H9 (cell line): ENCODE measurements around the gene GALNT16. TPM values are rescaled to one million over a fixed set of nuclear protein-coding genes. Genes with fewer than 3 reads are reported as not detected.
A peak's percentile ranks its signal among the peaks of the same experiment; 100 is the strongest.
"Not testable (repeated sequence)": the region's sequence is repeated elsewhere in the genome, so short reads cannot be mapped to it uniquely, and the experiment has no call there.

Experiments used
- DNase-seq: peaks from one replicate; pipeline ENCODE4 v3.0.0-alpha.2; 2017
- H2AFZ ChIP-seq: one replicate; pipeline ENCODE4 v1.6.1; 2013; ENCODE audit warnings: mild to moderate bottlenecking, low read length, control low read depth, moderate library complexity
- H2AK5ac ChIP-seq: 2 replicates; pipeline ENCODE4 v1.6.1; 2013; ENCODE audit warnings: low read length, control low read depth, mixed read lengths; ENCODE audit not compliant: insufficient read length
- H2BK120ac ChIP-seq: one replicate; pipeline ENCODE4 v1.6.1; 2013; ENCODE audit warnings: low read depth, mild to moderate bottlenecking, low read length, control low read depth, inconsistent platforms; ENCODE audit not compliant: poor library complexity, severe bottlenecking
- H2BK12ac ChIP-seq: 2 replicates; pipeline ENCODE4 v1.6.1; 2013; ENCODE audit warnings: low read length, control low read depth, mixed read lengths, low read depth; ENCODE audit not compliant: insufficient read length
- H2BK15ac ChIP-seq: 2 replicates; pipeline ENCODE4 v1.6.1; 2013; ENCODE audit warnings: low read depth, low read length, control low read depth
- H2BK20ac ChIP-seq: one replicate; pipeline ENCODE4 v1.6.1; 2013; ENCODE audit warnings: low read depth, mild to moderate bottlenecking, low read length, control low read depth, inconsistent platforms; ENCODE audit not compliant: poor library complexity, severe bottlenecking
- H2BK5ac ChIP-seq: 2 replicates; pipeline ENCODE4 v1.6.1; 2013; ENCODE audit warnings: low read length, control low read depth, mixed read lengths; ENCODE audit not compliant: insufficient read length
- H3K14ac ChIP-seq: 2 replicates; pipeline ENCODE4 v1.6.1; 2013; ENCODE audit warnings: low read length, control low read depth; ENCODE audit not compliant: insufficient read depth
- H3K18ac ChIP-seq: 2 replicates; pipeline ENCODE4 v1.6.1; 2013; ENCODE audit warnings: low read depth, mild to moderate bottlenecking, mixed read lengths, low read length, control low read depth; ENCODE audit not compliant: insufficient read length
- H3K23ac ChIP-seq: 2 replicates; pipeline ENCODE4 v1.6.1; 2013; ENCODE audit warnings: low read length, control low read depth, mixed read lengths, low read depth; ENCODE audit not compliant: insufficient read length
- H3K23me2 ChIP-seq: 2 replicates; pipeline ENCODE4 v1.6.1; 2013; ENCODE audit warnings: low read depth, mild to moderate bottlenecking, mixed read lengths, low read length, control low read depth; ENCODE audit not compliant: insufficient read length, poor library complexity, severe bottlenecking
- H3K27ac ChIP-seq: 2 replicates; pipeline ENCODE4 v1.5.1; 2013; ENCODE audit warnings: low read length, control low read depth, mixed read lengths, low read depth; ENCODE audit not compliant: insufficient read length
- H3K27me3 ChIP-seq: 2 replicates; pipeline ENCODE4 v1.6.1; 2013; ENCODE audit warnings: low read length, control low read depth, inconsistent platforms; ENCODE audit not compliant: insufficient read depth
- H3K4ac ChIP-seq: 2 replicates; pipeline ENCODE4 v1.6.1; 2013; ENCODE audit warnings: low read depth, mild to moderate bottlenecking, control low read depth, inconsistent platforms, low read length, moderate library complexity
- H3K4me1 ChIP-seq: 2 replicates; pipeline ENCODE4 v1.6.1; 2013; ENCODE audit warnings: low read length, control low read depth, inconsistent platforms; ENCODE audit not compliant: insufficient read depth
- H3K4me2 ChIP-seq: 2 replicates; pipeline ENCODE4 v1.6.1; 2013; ENCODE audit warnings: low read length, control low read depth, mixed read lengths; ENCODE audit not compliant: insufficient read length, insufficient read depth
- H3K56ac ChIP-seq: 2 replicates; pipeline ENCODE4 v1.6.1; 2013; ENCODE audit warnings: low read depth, mild to moderate bottlenecking, mixed read lengths, low read length, control low read depth; ENCODE audit not compliant: insufficient read length
- H3K79me1 ChIP-seq: 2 replicates; pipeline ENCODE4 v1.6.1; 2013; ENCODE audit warnings: low read depth, mild to moderate bottlenecking, moderate library complexity, low read length, control low read depth, inconsistent platforms; ENCODE audit not compliant: insufficient read depth, poor library complexity, severe bottlenecking
- H3K79me2 ChIP-seq: 2 replicates; pipeline ENCODE4 v1.6.1; 2013; ENCODE audit warnings: low read length, control low read depth, inconsistent platforms; ENCODE audit not compliant: insufficient read depth
- H3K9ac ChIP-seq: 2 replicates; pipeline ENCODE4 v1.6.1; 2013; ENCODE audit warnings: low read length, control low read depth, mixed read lengths; ENCODE audit not compliant: insufficient read length; ENCODE audit errors: extremely low read depth
- H3K9me3 ChIP-seq: one replicate; pipeline ENCODE4 v1.6.1; 2013; ENCODE audit warnings: low read depth, low read length, inconsistent platforms; ENCODE audit not compliant: control insufficient read depth
- H3T11ph ChIP-seq: one replicate; pipeline ENCODE4 v1.6.1; 2013; ENCODE audit warnings: mild to moderate bottlenecking, low read length, control low read depth, inconsistent platforms
- H4K20me1 ChIP-seq: one replicate; pipeline ENCODE4 v1.6.1; 2013; ENCODE audit not compliant: control insufficient read depth, insufficient read length, insufficient read depth
- H4K5ac ChIP-seq: 2 replicates; pipeline ENCODE4 v1.6.1; 2013; ENCODE audit warnings: low read depth, mild to moderate bottlenecking, mixed read lengths, low read length, control low read depth; ENCODE audit not compliant: insufficient read length
- H4K8ac ChIP-seq: replicated peaks from 2 replicates; pipeline ENCODE4 v1.6.1; 2013; ENCODE audit warnings: low read length, control low read depth, mixed read lengths, low read depth; ENCODE audit not compliant: insufficient read length
- H4K91ac ChIP-seq: 2 replicates; pipeline ENCODE4 v1.6.1; 2013; ENCODE audit warnings: low read depth, mild to moderate bottlenecking, moderate library complexity, mixed read lengths, low read length, control low read depth; ENCODE audit not compliant: insufficient read length
- H3K27ac Mint-ChIP-seq, 3 experiments: 2 replicates in 2 of 3; 3 replicates in 1 of 3; pipeline ENCODE4 v1.8.0; 2020 to 2021; ENCODE audit warnings: mixed read lengths in 3 of 3, mild to moderate bottlenecking in 1 of 3, moderate library complexity in 1 of 3
- H3K27me3 Mint-ChIP-seq: 2 replicates; pipeline ENCODE4 v1.8.0; 2021; ENCODE audit warnings: low read depth, mild to moderate bottlenecking, moderate library complexity, mixed read lengths
- H3K36me3 Mint-ChIP-seq, 3 experiments: 2 replicates in 2 of 3; 3 replicates in 1 of 3; pipeline ENCODE4 v1.8.0; 2020 to 2021; ENCODE audit warnings: low read depth in 3 of 3, mixed read lengths in 3 of 3; ENCODE audit not compliant: insufficient read depth in 1 of 3
- H3K4me1 Mint-ChIP-seq, 2 experiments: 2 replicates each; pipeline ENCODE4 v1.8.0; 2020; ENCODE audit warnings: mixed read lengths in 2 of 2
- H3K4me3 Mint-ChIP-seq, 2 experiments: 2 replicates in 1 of 2; 3 replicates in 1 of 2; pipeline ENCODE4 v1.8.0; 2020 to 2021; ENCODE audit warnings: mild to moderate bottlenecking in 2 of 2, mixed read lengths in 2 of 2, moderate library complexity in 1 of 2
- H3K9me3 Mint-ChIP-seq, 2 experiments: 2 replicates in 1 of 2; 3 replicates in 1 of 2; pipeline ENCODE4 v1.8.0; 2020; ENCODE audit warnings: mild to moderate bottlenecking in 2 of 2, mixed read lengths in 2 of 2, moderate library complexity in 1 of 2
- CTCF ChIP-seq: fragments of 200-600 bp; sonication (generic); conservative IDR thresholded peaks from 3 replicates; pipeline ENCODE4 v1.8.0; 2021; ENCODE audit warnings: antibody characterized with exemption, mild to moderate bottlenecking
- WGBS: extraction: QIAGEN DNeasy Blood & Tissue Kit; methylation state at CpG from one replicate; pipeline ENCODE4 v1.1.7; 2013; ENCODE audit warnings: missing lambda C conversion rate, low lambda C conversion rate, mixed read lengths; ENCODE audit not compliant: insufficient read length; ENCODE audit errors: extremely low coverage; 5-methylcytosine and 5-hydroxymethylcytosine counted together
- total RNA-seq: library from RNA; stranded (reverse); gene quantifications from 2 replicates; pipeline ENCODE4 v1.2.1, GENCODE V29; 2021

Gene GALNT16
- total RNA-seq, 1 experiment from 2014 or later = 2.3 TPM

GRCh38 chr14:69387311-69387710 is 127.4 kb downstream of the GALNT16 start:
- Histone ChIP-seq H4K5ac (no peak overlapping the region), H2BK12ac (no peak overlapping the region), H3K9ac (no peak overlapping the region), H3K79me1 (peaks cover 17% of the 10 kb centered on the region), H3K27me3 (no peaks in the 10 kb centered on the region), H3K79me2 (peaks cover 23% of the 10 kb centered on the region; the same call in 1 of the 2 replicates), H4K20me1 (no peaks in the 10 kb centered on the region), H2AFZ (no peak overlapping the region), H3K23ac (no peak overlapping the region), H4K8ac (no peak overlapping the region), H3T11ph (no peak overlapping the region), H2BK20ac (no peak overlapping the region), H2BK5ac (no peak overlapping the region), H3K23me2 (no peaks in the 10 kb centered on the region), H3K56ac (no peak overlapping the region), H4K91ac (no peak overlapping the region), H2BK15ac (no peak overlapping the region), H3K9me3 (no peaks in the 10 kb centered on the region), H3K4ac (no peak overlapping the region), H3K4me1 (no peaks in the 10 kb centered on the region), H2BK120ac (no peak overlapping the region), H3K14ac (no peak overlapping the region), H2AK5ac (no peak overlapping the region), H3K4me2 (no peak overlapping the region), H3K18ac (no peak overlapping the region), H3K27ac (no peak overlapping the region)
- Mint-ChIP-seq H3K4me3 (no peak overlapping the region), H3K4me1 (peaks cover 11 to 12% of the 10 kb centered on the region in 2 experiments), H3K27me3 (no peaks in the 10 kb centered on the region), H3K27ac (no peak overlapping the region), H3K9me3 (no peaks in the 10 kb centered on the region), H3K36me3 (peaks cover 49 to 90% (median 87%) of the 10 kb centered on the region in 3 experiments; a peak in 6 of 7 replicates)
- no peak for TF ChIP-seq CTCF
- no peak for DNase-seq
- WGBS = no CpG with 5 or more reads among the region's 3 CpGs

GRCh38 chr14:69391400-69391799 is 131.4 kb downstream of the GALNT16 start:
- H2AFZ ChIP-seq, H3K9me3 ChIP-seq, H2BK20ac ChIP-seq, H3K4me2 ChIP-seq, H3K14ac ChIP-seq, H2BK5ac ChIP-seq, H4K5ac ChIP-seq, H4K20me1 ChIP-seq, H2BK15ac ChIP-seq, H3K27me3 Mint-ChIP-seq, H3K27ac ChIP-seq, H3K23me2 ChIP-seq, H3K18ac ChIP-seq, H3K4me1 ChIP-seq, H3K9ac ChIP-seq, H3K4ac ChIP-seq, H2AK5ac ChIP-seq, H3K9me3 Mint-ChIP-seq, H2BK120ac ChIP-seq, H2BK12ac ChIP-seq, H3K56ac ChIP-seq, H4K91ac ChIP-seq, DNase-seq, H3T11ph ChIP-seq, H4K8ac ChIP-seq, H3K27me3 ChIP-seq, H3K23ac ChIP-seq: not testable (repeated sequence)
- Histone ChIP-seq H3K79me1 (peaks cover 18% of the 10 kb centered on the region), H3K79me2 (peaks cover 40% of the 10 kb centered on the region; the same call in 1 of the 2 replicates)
- Mint-ChIP-seq H3K4me3 (peak overlapping the region in 1 of 2 experiments; percentile 45; a peak in 1 of 5 replicates), H3K27ac (0 out of 7 replicates have a peak overlapping the region, but pooled peaks of 1 of the 3 experiments have one; percentile 72), H3K36me3 (peaks cover 65 to 92% (median 91%) of the 10 kb centered on the region in 3 experiments; a peak in 6 of 7 replicates), H3K4me1 (peaks cover 18 to 22% of the 10 kb centered on the region in 2 experiments)
- WGBS = no CpG with 5 or more reads among the region's 8 CpGs
